CD4-positive, alpha-beta T cell treated with Interleukin-2 at 100 ng/mL for 4 hours (primary cell): ENCODE results near the gene DLGAP3.

Experiments used
- DNase-seq: peaks from one replicate; pipeline ENCODE4 v3.0.0-alpha.2; 2020; ENCODE audit warnings: low spot score

Gene DLGAP3

GRCh38 chr1:34904236-34905097 is 25.0 kb downstream of the DLGAP3 start:
- DNase-seq = no peak

GRCh38 chr1:34901919-34902318 is 27.5 kb downstream of the DLGAP3 start:
- DNase-seq = no peak

- DNase-seq = no peak
These were observed 28.5 kb downstream of the DLGAP3 start for GRCh38 chr1:34900775-34901502.

- no peak for DNase-seq
These were observed 29.5 kb downstream of the DLGAP3 start for GRCh38 chr1:34899906-34900305.

GRCh38 chr1:34899471-34899870 is 30.0 kb downstream of the DLGAP3 start:
- no peak for DNase-seq

- DNase-seq = no peak
These were observed 31.1 kb downstream of the DLGAP3 start for GRCh38 chr1:34898330-34898761.

- DNase-seq = no peak
These were observed 32.8 kb downstream of the DLGAP3 start for GRCh38 chr1:34896612-34897011.

- DNase-seq = no peak
These were observed 39.7 kb downstream of the DLGAP3 start for GRCh38 chr1:34889705-34890104.

- no peak for DNase-seq
These were observed 41.9 kb downstream of the DLGAP3 start for GRCh38 chr1:34887593-34887992.

GRCh38 chr1:34885405-34886247 is 43.8 kb downstream of the DLGAP3 start:
- peak; percentile 29 for DNase-seq

GRCh38 chr1:34884961-34885360 is 44.5 kb downstream of the DLGAP3 start:
- DNase-seq = no peak

GRCh38 chr1:34884536-34884935 is 44.9 kb downstream of the DLGAP3 start:
- no peak for DNase-seq

- DNase-seq = no peak
These were observed 50.2 kb downstream of the DLGAP3 start for GRCh38 chr1:34879230-34879629.

GRCh38 chr1:34876406-34876805 is 53.0 kb downstream of the DLGAP3 start:
- no peak for DNase-seq

- no peak for DNase-seq
These were observed 55.0 kb downstream of the DLGAP3 start for GRCh38 chr1:34874296-34874952.

GRCh38 chr1:34872133-34872503 is 57.3 kb downstream of the DLGAP3 start:
- DNase-seq = no peak

- no peak for DNase-seq
These were observed 57.9 kb downstream of the DLGAP3 start for GRCh38 chr1:34871443-34872132.

- no peak for DNase-seq
These were observed 59.1 kb downstream of the DLGAP3 start for GRCh38 chr1:34870395-34870794.

- DNase-seq = no peak
These were observed 59.7 kb downstream of the DLGAP3 start for GRCh38 chr1:34869760-34870159.

GRCh38 chr1:34868230-34869049 is 61.0 kb downstream of the DLGAP3 start:
- DNase-seq = no peak
